Cardiac muscle cell (in vitro differentiated cells and primary cell): ENCODE data around the gene CCT5. TPM values are rescaled to one million over a fixed set of nuclear protein-coding genes. Genes with fewer than 3 reads are reported as not detected.

Experiments used
- DNase-seq, 2 donors: peaks; one replicate each; pipeline versions ENCODE4 v3.0.0 to v3.0.0-alpha.2; 2010 to 2017; ENCODE audit warnings: low read depth in 1 of 2, low spot score in 1 of 2
- H3K27ac ChIP-seq: fragments of 200-600 bp; sonication (generic); 2 replicates; pipeline ENCODE4 v1.5.1; 2016
- H3K27me3 ChIP-seq: fragments of 200-600 bp; sonication (generic); 2 replicates; pipeline ENCODE4 v1.6.0; 2016; ENCODE audit warnings: control low read depth
- H3K36me3 ChIP-seq: fragments of 200-600 bp; sonication (generic); 2 replicates; pipeline ENCODE4 v1.5.1; 2016; ENCODE audit warnings: control low read depth
- H3K4me1 ChIP-seq: fragments of 200-600 bp; sonication (generic); 2 replicates; pipeline ENCODE4 v1.8.1; 2017; ENCODE audit warnings: low read depth, mild to moderate bottlenecking, mixed run types
- H3K4me3 ChIP-seq: fragments of 200-600 bp; sonication (generic); 2 replicates; pipeline ENCODE4 v1.5.1; 2016; ENCODE audit warnings: mild to moderate bottlenecking
- H3K9me3 ChIP-seq: fragments of 200-600 bp; sonication (generic); 2 replicates; pipeline ENCODE4 v1.5.1; 2017; ENCODE audit warnings: low read depth, mild to moderate bottlenecking, control low read depth
- CTCF ChIP-seq: IDR thresholded peaks from 2 replicates; pipeline ENCODE4 v1.5.1; 2012; ENCODE audit warnings: low read depth, mild to moderate bottlenecking, low read length
- polyA plus RNA-seq: library from polyadenylated mRNA; unstranded; fragments of >200 nt; fragmentation: Nextera tagmentation; extraction: Ambion mirVana; gene quantifications from 2 replicates; pipeline ENCODE4 v1.2.1, GENCODE V29; 2016
- total RNA-seq: library from RNA; depleted of rRNA; stranded (reverse); fragments of >200 nt; gene quantifications from 2 replicates; pipeline ENCODE4 v1.2.3, GENCODE V29; 2016

CCT5 gene
- total and polyA plus RNA-seq, 2 experiments from 2014 or later, result 176 to 265 TPM

GRCh38 chr5:10254686-10255085, 4.6 kb downstream of the CCT5 start:
- DNase-seq, result no peak

GRCh38 chr5:10257870-10258269, 7.8 kb downstream of the CCT5 start:
- H3K36me3 ChIP-seq, result peaks cover 81% of the 10 kb centered on the region
- no peak overlapping the region for H3K4me3 ChIP-seq
- no peak overlapping the region for H3K27ac ChIP-seq
- no peaks in the 10 kb centered on the region for H3K4me1 ChIP-seq
- no peaks in the 10 kb centered on the region for H3K27me3 ChIP-seq
- no peaks in the 10 kb centered on the region for H3K9me3 ChIP-seq
- DNase-seq, result no peak
- no peak for TF ChIP-seq CTCF

More at GRCh38 chr5:10254686-10255085, 4.6 kb downstream of the CCT5 start:
- peaks cover 51% of the 10 kb centered on the region for H3K36me3 ChIP-seq
- H3K9me3 ChIP-seq, result no peaks in the 10 kb centered on the region
- no peak overlapping the region for H3K4me3 ChIP-seq
- H3K27me3 ChIP-seq, result no peaks in the 10 kb centered on the region
- H3K27ac ChIP-seq, result no peak overlapping the region
- TF ChIP-seq CTCF, result no peak
- peaks cover 10% of the 10 kb centered on the region for H3K4me1 ChIP-seq

- Histone ChIP-seq H3K27me3 (no peaks in the 10 kb centered on the region), H3K4me1 (no peaks in the 10 kb centered on the region), H3K4me3 (no peak overlapping the region), H3K36me3 (peaks cover 91% of the 10 kb centered on the region), H3K9me3 (no peaks in the 10 kb centered on the region), H3K27ac (no peak overlapping the region)
- DNase-seq, result no peak
- no peak for TF ChIP-seq CTCF
Measured at GRCh38 chr5:10259899-10260298, 9.8 kb downstream of the CCT5 start.

- Histone ChIP-seq H3K4me1 (no peaks in the 10 kb centered on the region), H3K4me3 (no peak overlapping the region), H3K36me3 (peaks cover 80% of the 10 kb centered on the region), H3K9me3 (no peaks in the 10 kb centered on the region), H3K27me3 (no peaks in the 10 kb centered on the region), H3K27ac (no peak overlapping the region)
- no peak for TF ChIP-seq CTCF
- no peak for DNase-seq
Measured at GRCh38 chr5:10261065-10261464, 11.0 kb downstream of the CCT5 start.

GRCh38 chr5:10262121-10262774, 12.2 kb downstream of the CCT5 start:
- peaks cover 68% of the 10 kb centered on the region for H3K36me3 ChIP-seq
- H3K9me3 ChIP-seq, result no peaks in the 10 kb centered on the region
- DNase-seq, result peak in 1 of 2 donors; percentile 25
- no peak overlapping the region for H3K27ac ChIP-seq
- TF ChIP-seq CTCF, result no peak
- no peaks in the 10 kb centered on the region for H3K27me3 ChIP-seq
- H3K4me3 ChIP-seq, result no peak overlapping the region
- H3K4me1 ChIP-seq, result no peaks in the 10 kb centered on the region

GRCh38 chr5:10262995-10263394, 12.9 kb downstream of the CCT5 start:
- H3K27me3 ChIP-seq, result no peaks in the 10 kb centered on the region
- TF ChIP-seq CTCF, result no peak
- no peaks in the 10 kb centered on the region for H3K9me3 ChIP-seq
- H3K4me3 ChIP-seq, result no peak overlapping the region
- no peaks in the 10 kb centered on the region for H3K4me1 ChIP-seq
- peaks cover 62% of the 10 kb centered on the region for H3K36me3 ChIP-seq
- H3K27ac ChIP-seq, result no peak overlapping the region
- no peak for DNase-seq
